ENCODE data around the gene SPACA7.
A peak's percentile ranks its signal among the peaks of the same experiment; 100 is the strongest.

SPACA7 gene

GRCh38 chr13:112443191-112443994, 67.2 kb downstream of the SPACA7 start:
- no peak for TF ChIP-seq CTCF (conservative IDR thresholded peaks at IDR 0.05; ENCODE audit: low read depth, low read length)
- H3K9ac ChIP-seq = no peak overlapping the region
- no peak overlapping the region for H2AFZ ChIP-seq (ENCODE audit: low read depth)

GRCh38 chr13:112443995-112444311, 67.8 kb downstream of the SPACA7 start:
- no peak overlapping the region for H3K27ac ChIP-seq
- no peaks in the 10 kb centered on the region for H4K20me1 ChIP-seq (ENCODE audit: insufficient read depth)
- H3K4me1 ChIP-seq (ENCODE audit: low read depth, poor library complexity, severe bottlenecking) = no peaks in the 10 kb centered on the region
- H2AFZ ChIP-seq (ENCODE audit: low read depth) = no peak overlapping the region
- no peak overlapping the region for H3K4me3 ChIP-seq (IDR thresholded peaks at IDR 0.05; ENCODE audit: insufficient read depth, low read depth, low read length)
- H3K4me2 ChIP-seq = no peak overlapping the region
- no peaks in the 10 kb centered on the region for H3K36me3 ChIP-seq (ENCODE audit: insufficient read depth)
- H3K79me2 ChIP-seq (ENCODE audit: insufficient read depth, low read depth) = no peaks in the 10 kb centered on the region
- no peak overlapping the region for H3K9ac ChIP-seq
- no peaks in the 10 kb centered on the region; the same call in 1 of the 2 replicates for H3K27me3 ChIP-seq (ENCODE audit: insufficient read depth, low read depth)
- TF ChIP-seq CTCF (conservative IDR thresholded peaks at IDR 0.05; ENCODE audit: low read depth, low read length) = peak; percentile 64

More at GRCh38 chr13:112443191-112443994, 67.2 kb downstream of the SPACA7 start:
- Histone ChIP-seq H3K36me3 (ENCODE audit: insufficient read depth) (no peaks in the 10 kb centered on the region), H3K4me3 (IDR thresholded peaks at IDR 0.05; ENCODE audit: insufficient read depth, low read depth, low read length) (no peak overlapping the region), H4K20me1 (ENCODE audit: insufficient read depth) (no peaks in the 10 kb centered on the region), H3K4me1 (ENCODE audit: low read depth, poor library complexity, severe bottlenecking) (no peaks in the 10 kb centered on the region), H3K27ac (no peak overlapping the region), H3K4me2 (no peak overlapping the region), H3K27me3 (ENCODE audit: insufficient read depth, low read depth) (no peaks in the 10 kb centered on the region; the same call in 1 of the 2 replicates), H3K79me2 (ENCODE audit: insufficient read depth, low read depth) (no peaks in the 10 kb centered on the region)

- no peak overlapping the region for H3K9ac ChIP-seq
- H3K4me2 ChIP-seq = no peak overlapping the region
- H2AFZ ChIP-seq (ENCODE audit: low read depth) = no peak overlapping the region
- no peaks in the 10 kb centered on the region; the same call in 1 of the 2 replicates for H3K27me3 ChIP-seq (ENCODE audit: insufficient read depth, low read depth)
- TF ChIP-seq CTCF (conservative IDR thresholded peaks at IDR 0.05; ENCODE audit: low read depth, low read length) = no peak
- H3K79me2 ChIP-seq (ENCODE audit: insufficient read depth, low read depth) = no peaks in the 10 kb centered on the region
- no peak overlapping the region for H3K4me3 ChIP-seq (IDR thresholded peaks at IDR 0.05; ENCODE audit: insufficient read depth, low read depth, low read length)
- no peaks in the 10 kb centered on the region for H3K36me3 ChIP-seq (ENCODE audit: insufficient read depth)
- H3K27ac ChIP-seq = no peak overlapping the region
- H3K4me1 ChIP-seq (ENCODE audit: low read depth, poor library complexity, severe bottlenecking) = no peaks in the 10 kb centered on the region
- H4K20me1 ChIP-seq (ENCODE audit: insufficient read depth) = no peaks in the 10 kb centered on the region
Observed at GRCh38 chr13:112444416-112445399, 68.6 kb downstream of the SPACA7 start.

GRCh38 chr13:112445411-112446271, 69.5 kb downstream of the SPACA7 start:
- Histone ChIP-seq H2AFZ (ENCODE audit: low read depth) (no peak overlapping the region), H3K27me3 (ENCODE audit: insufficient read depth, low read depth) (peaks cover 3% of the 10 kb centered on the region), H3K4me1 (ENCODE audit: low read depth, poor library complexity, severe bottlenecking) (no peaks in the 10 kb centered on the region), H3K36me3 (ENCODE audit: insufficient read depth) (no peaks in the 10 kb centered on the region), H3K4me3 (IDR thresholded peaks at IDR 0.05; ENCODE audit: insufficient read depth, low read depth, low read length) (no peak overlapping the region), H4K20me1 (ENCODE audit: insufficient read depth) (no peaks in the 10 kb centered on the region), H3K9ac (no peak overlapping the region), H3K79me2 (ENCODE audit: insufficient read depth, low read depth) (no peaks in the 10 kb centered on the region), H3K27ac (no peak overlapping the region), H3K4me2 (no peak overlapping the region)
- no peak for TF ChIP-seq CTCF (conservative IDR thresholded peaks at IDR 0.05; ENCODE audit: low read depth, low read length)

All from KMS-11 (cell line).